Hepatocyte (in vitro differentiated cells): ENCODE results near the gene KDM4B. TPM values are rescaled to one million over a fixed set of nuclear protein-coding genes. Genes with fewer than 3 reads are reported as not detected.

Source experiments
- DNase-seq: peaks from one replicate; pipeline ENCODE4 v3.0.0-alpha.2; 2016; ENCODE audit warnings: low spot score
- H2AFZ ChIP-seq: fragments of 200-600 bp; sonication (generic); 2 replicates; pipeline ENCODE4 v1.6.0; 2016; ENCODE audit warnings: antibody characterized with exemption, mild to moderate bottlenecking
- H3K27ac ChIP-seq: fragments of 200-600 bp; sonication (generic); 2 replicates; pipeline ENCODE4 v1.5.1; 2016; ENCODE audit warnings: mild to moderate bottlenecking
- H3K27me3 ChIP-seq: fragments of 200-600 bp; sonication (generic); 2 replicates; pipeline ENCODE4 v1.6.1; 2016
- H3K36me3 ChIP-seq: fragments of 200-600 bp; sonication (generic); replicated peaks from 2 replicates; pipeline ENCODE4 v1.5.1; 2016; ENCODE audit warnings: low read depth; ENCODE audit not compliant: insufficient read depth
- H3K4me1 ChIP-seq: fragments of 200-600 bp; sonication (generic); 2 replicates; pipeline ENCODE4 v1.5.1; 2016; ENCODE audit warnings: mild to moderate bottlenecking, moderate library complexity; ENCODE audit not compliant: insufficient read depth
- H3K4me2 ChIP-seq: fragments of 200-600 bp; sonication (generic); 2 replicates; pipeline ENCODE4 v1.6.0; 2016
- H3K4me3 ChIP-seq: fragments of 200-600 bp; sonication (generic); 2 replicates; pipeline ENCODE4 v1.5.1; 2016; ENCODE audit warnings: mild to moderate bottlenecking
- H3K79me2 ChIP-seq: fragments of 200-600 bp; sonication (generic); 2 replicates; pipeline ENCODE4 v1.6.0; 2017; ENCODE audit warnings: mild to moderate bottlenecking
- H3K9me2 ChIP-seq: fragments of 200-600 bp; sonication (generic); replicated peaks from 2 replicates; pipeline ENCODE4 v1.6.0; 2017; ENCODE audit warnings: mild to moderate bottlenecking; ENCODE audit not compliant: insufficient read depth
- H3K9me3 ChIP-seq: fragments of 200-600 bp; sonication (generic); 2 replicates; pipeline ENCODE4 v1.5.1; 2016; ENCODE audit warnings: low read depth, mild to moderate bottlenecking
- H4K20me1 ChIP-seq: fragments of 200-600 bp; sonication (generic); 2 replicates; pipeline ENCODE4 v1.6.0; 2016; ENCODE audit warnings: mild to moderate bottlenecking; ENCODE audit not compliant: insufficient read depth, poor library complexity, severe bottlenecking
- CTCF ChIP-seq: fragments of 200-600 bp; sonication (generic); IDR thresholded peaks from 2 replicates; pipeline ENCODE4 v1.5.1; 2016; ENCODE audit warnings: antibody characterized with exemption, mild to moderate bottlenecking; ENCODE audit not compliant: poor library complexity
- EZH2 ChIP-seq: fragments of 200-600 bp; sonication (generic); IDR thresholded peaks from 2 replicates; pipeline ENCODE4 v1.6.1; 2016; ENCODE audit warnings: antibody characterized with exemption, mild to moderate bottlenecking, borderline replicate concordance
- EZH2phosphoT487 ChIP-seq: fragments of 200-600 bp; sonication (generic); IDR thresholded peaks from one replicate; pipeline ENCODE4 v1.6.1; 2018; ENCODE audit warnings: antibody characterized with exemption, mild to moderate bottlenecking, low read depth, moderate library complexity; ENCODE audit not compliant: unreplicated experiment, severe bottlenecking
- WGBS: methylation state at CpG from one replicate; pipeline ENCODE4 v1.1.6; 2016; ENCODE audit warnings: low lambda C conversion rate; ENCODE audit errors: missing lambda C conversion rate; 5-methylcytosine and 5-hydroxymethylcytosine counted together
- polyA plus RNA-seq: library from polyadenylated mRNA; unstranded; fragments of >200 nt; fragmentation: Nextera tagmentation; extraction: Ambion mirVana; gene quantifications from 2 replicates; pipeline ENCODE4 v1.2.1, GENCODE V29; 2016
- total RNA-seq: library from RNA; depleted of rRNA; stranded (reverse); fragments of >200 nt; gene quantifications from 2 replicates; pipeline ENCODE4 v1.2.3, GENCODE V29; 2014

KDM4B gene
- total and polyA plus RNA-seq, 2 experiments from 2014 or later: 22.2 to 29.6 TPM

- H3K9me3 ChIP-seq: no peaks in the 10 kb centered on the region
- no peaks in the 10 kb centered on the region for H3K79me2 ChIP-seq
- TF ChIP-seq EZH2phosphoT487 (no peak), EZH2 (no peak), CTCF (no peak)
- H3K36me3 ChIP-seq: no peaks in the 10 kb centered on the region
- H3K9me2 ChIP-seq: no peaks in the 10 kb centered on the region
- H3K27ac ChIP-seq: no peak overlapping the region
- no peak overlapping the region for H2AFZ ChIP-seq
- no peaks in the 10 kb centered on the region for H3K4me1 ChIP-seq
- H3K27me3 ChIP-seq: no peaks in the 10 kb centered on the region
- 77% methylated on average over 7 of the region's 7 CpGs for WGBS
- H3K4me3 ChIP-seq: no peak overlapping the region
- H4K20me1 ChIP-seq: no peaks in the 10 kb centered on the region
- DNase-seq: no peak
- H3K4me2 ChIP-seq: no peak overlapping the region
Observed at GRCh38 chr19:5186293-5187050, 217.6 kb downstream of the KDM4B start.

- no peak overlapping the region for H3K27ac ChIP-seq
- no peak overlapping the region for H2AFZ ChIP-seq
- no peak overlapping the region for H3K4me2 ChIP-seq
- TF ChIP-seq CTCF (no peak), EZH2 (no peak), EZH2phosphoT487 (no peak)
- H3K9me2 ChIP-seq: no peaks in the 10 kb centered on the region
- no peaks in the 10 kb centered on the region for H3K36me3 ChIP-seq
- no peak for DNase-seq
- WGBS: 74% methylated on average over 19 of the region's 19 CpGs
- no peaks in the 10 kb centered on the region for H3K79me2 ChIP-seq
- no peak overlapping the region for H3K4me3 ChIP-seq
- H3K27me3 ChIP-seq: no peaks in the 10 kb centered on the region
- H4K20me1 ChIP-seq: no peaks in the 10 kb centered on the region
- H3K4me1 ChIP-seq: no peaks in the 10 kb centered on the region
- no peaks in the 10 kb centered on the region for H3K9me3 ChIP-seq
Observed at GRCh38 chr19:5188548-5189317, 219.8 kb downstream of the KDM4B start.

- Histone ChIP-seq H3K4me3 (no peak overlapping the region), H3K4me2 (no peak overlapping the region), H3K27me3 (no peaks in the 10 kb centered on the region), H3K4me1 (no peaks in the 10 kb centered on the region), H3K36me3 (no peaks in the 10 kb centered on the region), H2AFZ (no peak overlapping the region), H3K79me2 (no peaks in the 10 kb centered on the region), H3K9me2 (no peaks in the 10 kb centered on the region), H3K9me3 (no peaks in the 10 kb centered on the region), H3K27ac (no peak overlapping the region), H4K20me1 (no peaks in the 10 kb centered on the region)
- no peak for DNase-seq
- TF ChIP-seq EZH2 (no peak), EZH2phosphoT487 (no peak), CTCF (no peak)
- 32% methylated on average over 6 of the region's 6 CpGs for WGBS
Observed at GRCh38 chr19:5189318-5189607, 220.3 kb downstream of the KDM4B start.
